Hepatocyte (in vitro differentiated cells): Measurements from ENCODE around the gene UBXN4. TPM values are rescaled to one million over a fixed set of nuclear protein-coding genes. Genes with fewer than 3 reads are reported as not detected.

Experiments used
- DNase-seq: peaks from one replicate; pipeline ENCODE4 v3.0.0-alpha.2; 2016; ENCODE audit warnings: low spot score
- H2AFZ ChIP-seq: fragments of 200-600 bp; sonication (generic); 2 replicates; pipeline ENCODE4 v1.6.0; 2016; ENCODE audit warnings: antibody characterized with exemption, mild to moderate bottlenecking
- H3K27ac ChIP-seq: fragments of 200-600 bp; sonication (generic); 2 replicates; pipeline ENCODE4 v1.5.1; 2016; ENCODE audit warnings: mild to moderate bottlenecking
- H3K27me3 ChIP-seq: fragments of 200-600 bp; sonication (generic); 2 replicates; pipeline ENCODE4 v1.6.1; 2016
- H3K36me3 ChIP-seq: fragments of 200-600 bp; sonication (generic); replicated peaks from 2 replicates; pipeline ENCODE4 v1.5.1; 2016; ENCODE audit warnings: low read depth; ENCODE audit not compliant: insufficient read depth
- H3K4me1 ChIP-seq: fragments of 200-600 bp; sonication (generic); 2 replicates; pipeline ENCODE4 v1.5.1; 2016; ENCODE audit warnings: mild to moderate bottlenecking, moderate library complexity; ENCODE audit not compliant: insufficient read depth
- H3K4me2 ChIP-seq: fragments of 200-600 bp; sonication (generic); 2 replicates; pipeline ENCODE4 v1.6.0; 2016
- H3K4me3 ChIP-seq: fragments of 200-600 bp; sonication (generic); 2 replicates; pipeline ENCODE4 v1.5.1; 2016; ENCODE audit warnings: mild to moderate bottlenecking
- H3K79me2 ChIP-seq: fragments of 200-600 bp; sonication (generic); 2 replicates; pipeline ENCODE4 v1.6.0; 2017; ENCODE audit warnings: mild to moderate bottlenecking
- H3K9me2 ChIP-seq: fragments of 200-600 bp; sonication (generic); replicated peaks from 2 replicates; pipeline ENCODE4 v1.6.0; 2017; ENCODE audit warnings: mild to moderate bottlenecking; ENCODE audit not compliant: insufficient read depth
- H3K9me3 ChIP-seq: fragments of 200-600 bp; sonication (generic); 2 replicates; pipeline ENCODE4 v1.5.1; 2016; ENCODE audit warnings: low read depth, mild to moderate bottlenecking
- H4K20me1 ChIP-seq: fragments of 200-600 bp; sonication (generic); 2 replicates; pipeline ENCODE4 v1.6.0; 2016; ENCODE audit warnings: mild to moderate bottlenecking; ENCODE audit not compliant: insufficient read depth, poor library complexity, severe bottlenecking
- EZH2 ChIP-seq: fragments of 200-600 bp; sonication (generic); IDR thresholded peaks from 2 replicates; pipeline ENCODE4 v1.6.1; 2016; ENCODE audit warnings: antibody characterized with exemption, mild to moderate bottlenecking, borderline replicate concordance
- EZH2phosphoT487 ChIP-seq: fragments of 200-600 bp; sonication (generic); IDR thresholded peaks from one replicate; pipeline ENCODE4 v1.6.1; 2018; ENCODE audit warnings: antibody characterized with exemption, mild to moderate bottlenecking, low read depth, moderate library complexity; ENCODE audit not compliant: unreplicated experiment, severe bottlenecking
- WGBS: methylation state at CpG from one replicate; pipeline ENCODE4 v1.1.6; 2016; ENCODE audit warnings: low lambda C conversion rate; ENCODE audit errors: missing lambda C conversion rate; 5-methylcytosine and 5-hydroxymethylcytosine counted together
- polyA plus RNA-seq: library from polyadenylated mRNA; unstranded; fragments of >200 nt; fragmentation: Nextera tagmentation; extraction: Ambion mirVana; gene quantifications from 2 replicates; pipeline ENCODE4 v1.2.1, GENCODE V29; 2016
- total RNA-seq: library from RNA; depleted of rRNA; stranded (reverse); fragments of >200 nt; gene quantifications from 2 replicates; pipeline ENCODE4 v1.2.3, GENCODE V29; 2014
- TF ChIP-seq, protein P1 (sequence below): fragments of 200-600 bp; sonication (generic); IDR thresholded peaks from 2 replicates; pipeline ENCODE4 v1.5.1; 2016; ENCODE audit warnings: antibody characterized with exemption, mild to moderate bottlenecking; ENCODE audit not compliant: poor library complexity

The UBXN4 gene
- total and polyA plus RNA-seq, 2 experiments from 2014 or later = 111 to 244 TPM

DNA sequence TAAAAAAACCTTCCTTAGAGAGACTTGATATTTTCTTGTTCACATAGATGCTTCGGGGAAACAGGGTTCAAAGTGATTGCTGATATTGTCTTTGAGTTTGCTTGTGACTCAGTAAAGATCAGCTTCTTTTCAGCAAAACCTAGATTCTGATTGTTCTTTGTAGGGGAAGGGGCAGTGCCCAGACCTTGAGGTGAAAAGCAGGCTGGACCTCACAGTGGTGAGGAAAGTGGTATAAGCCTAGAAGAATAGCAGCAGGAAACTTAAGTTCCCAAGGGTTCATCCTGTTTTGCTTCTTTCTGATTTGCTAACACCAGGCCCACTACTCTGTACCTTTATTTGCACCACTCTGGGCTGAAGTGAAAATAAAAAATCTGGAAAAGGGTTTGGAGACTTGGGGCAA, 20.9 kb downstream of the UBXN4 start:
- Histone ChIP-seq H3K27ac (no peak overlapping the region), H3K36me3 (peaks cover 5% of the 10 kb centered on the region), H3K4me1 (no peaks in the 10 kb centered on the region), H3K9me2 (no peaks in the 10 kb centered on the region), H3K4me2 (no peak overlapping the region), H3K79me2 (peaks cover 60% of the 10 kb centered on the region), H4K20me1 (peaks cover 4% of the 10 kb centered on the region), H3K27me3 (no peaks in the 10 kb centered on the region), H2AFZ (no peak overlapping the region), H3K4me3 (no peak overlapping the region), H3K9me3 (no peaks in the 10 kb centered on the region)
- no peak for DNase-seq
- 100% methylated on average over 1 of the region's 1 CpG for WGBS
- TF ChIP-seq, protein P1, sequence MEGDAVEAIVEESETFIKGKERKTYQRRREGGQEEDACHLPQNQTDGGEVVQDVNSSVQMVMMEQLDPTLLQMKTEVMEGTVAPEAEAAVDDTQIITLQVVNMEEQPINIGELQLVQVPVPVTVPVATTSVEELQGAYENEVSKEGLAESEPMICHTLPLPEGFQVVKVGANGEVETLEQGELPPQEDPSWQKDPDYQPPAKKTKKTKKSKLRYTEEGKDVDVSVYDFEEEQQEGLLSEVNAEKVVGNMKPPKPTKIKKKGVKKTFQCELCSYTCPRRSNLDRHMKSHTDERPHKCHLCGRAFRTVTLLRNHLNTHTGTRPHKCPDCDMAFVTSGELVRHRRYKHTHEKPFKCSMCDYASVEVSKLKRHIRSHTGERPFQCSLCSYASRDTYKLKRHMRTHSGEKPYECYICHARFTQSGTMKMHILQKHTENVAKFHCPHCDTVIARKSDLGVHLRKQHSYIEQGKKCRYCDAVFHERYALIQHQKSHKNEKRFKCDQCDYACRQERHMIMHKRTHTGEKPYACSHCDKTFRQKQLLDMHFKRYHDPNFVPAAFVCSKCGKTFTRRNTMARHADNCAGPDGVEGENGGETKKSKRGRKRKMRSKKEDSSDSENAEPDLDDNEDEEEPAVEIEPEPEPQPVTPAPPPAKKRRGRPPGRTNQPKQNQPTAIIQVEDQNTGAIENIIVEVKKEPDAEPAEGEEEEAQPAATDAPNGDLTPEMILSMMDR = no peak
- no peak for TF ChIP-seq EZH2
- TF ChIP-seq EZH2phosphoT487 = no peak

DNA sequence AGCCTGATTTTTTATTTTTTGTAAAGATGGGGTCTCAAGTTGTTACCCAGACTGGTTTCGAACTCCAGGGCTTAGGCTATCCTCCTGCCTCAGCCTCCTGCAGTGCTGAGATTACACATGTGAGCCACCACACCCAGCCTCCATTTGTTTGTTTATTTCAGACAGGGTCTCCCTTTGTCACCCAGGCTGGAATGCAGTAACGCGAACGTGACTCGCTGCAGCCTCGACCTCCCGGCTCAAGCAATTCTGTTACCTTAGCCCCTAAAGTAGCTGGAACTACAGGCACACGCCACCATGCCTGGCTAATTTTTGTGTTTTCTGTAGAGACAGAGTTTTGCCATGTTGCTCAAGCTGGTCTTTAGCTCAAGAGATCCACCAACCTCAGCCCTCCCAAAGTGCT, 27.2 kb downstream of the UBXN4 start:
- TF ChIP-seq, protein P1 = no peak
- TF ChIP-seq EZH2phosphoT487 (no peak), EZH2 (no peak)
- peaks cover 7% of the 10 kb centered on the region for H3K36me3 ChIP-seq
- 92% methylated on average over 8 of the region's 8 CpGs for WGBS

DNA sequence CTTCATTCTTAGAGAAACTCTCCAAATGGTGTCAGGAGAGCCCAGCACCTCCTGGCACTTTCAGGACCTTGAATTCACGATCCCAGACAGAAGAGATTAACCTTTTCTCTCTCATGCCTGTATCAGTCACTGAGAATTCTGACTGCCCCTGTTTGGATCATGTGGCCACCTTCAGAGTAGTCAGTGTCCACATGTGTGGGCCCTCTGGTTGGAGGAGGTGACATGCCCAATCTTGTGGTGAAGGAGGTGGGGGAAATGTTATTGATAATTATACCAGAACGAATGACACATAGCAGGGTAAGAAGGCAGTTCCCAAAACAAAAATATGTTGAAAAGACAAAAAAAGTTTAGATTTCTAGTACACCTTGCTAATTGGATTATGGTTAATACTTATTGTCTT, 31.7 kb downstream of the UBXN4 start:
- H2AFZ ChIP-seq = no peak overlapping the region
- H4K20me1 ChIP-seq = no peaks in the 10 kb centered on the region
- H3K4me1 ChIP-seq = no peaks in the 10 kb centered on the region
- no peak overlapping the region for H3K4me2 ChIP-seq
- TF ChIP-seq, protein P1 = no peak
- TF ChIP-seq EZH2phosphoT487 = no peak
- no peak for TF ChIP-seq EZH2
- no peaks in the 10 kb centered on the region for H3K9me3 ChIP-seq
- no peak overlapping the region for H3K4me3 ChIP-seq
- no peaks in the 10 kb centered on the region for H3K27me3 ChIP-seq
- H3K79me2 ChIP-seq = peaks cover 25% of the 10 kb centered on the region
- 92% methylated on average over 2 of the region's 2 CpGs for WGBS
- no peak overlapping the region for H3K27ac ChIP-seq
- no peaks in the 10 kb centered on the region for H3K9me2 ChIP-seq
- no peak for DNase-seq
- H3K36me3 ChIP-seq = peaks cover 12% of the 10 kb centered on the region

More for the DNA sequence above, 27.2 kb downstream of the UBXN4 start:
- Histone ChIP-seq H3K4me3 (no peak overlapping the region), H3K9me2 (no peaks in the 10 kb centered on the region), H4K20me1 (peaks cover 4% of the 10 kb centered on the region), H3K4me2 (no peak overlapping the region), H3K79me2 (peaks cover 54% of the 10 kb centered on the region), H3K27me3 (no peaks in the 10 kb centered on the region), H2AFZ (no peak overlapping the region), H3K9me3 (no peaks in the 10 kb centered on the region), H3K27ac (no peak overlapping the region), H3K4me1 (no peaks in the 10 kb centered on the region)
- DNase-seq = no peak

GRCh38 chr2:135773917-135774316, 32.3 kb downstream of the UBXN4 start:
- Histone ChIP-seq H3K79me2 (peaks cover 21% of the 10 kb centered on the region), H3K4me3 (no peak overlapping the region), H3K27me3 (no peaks in the 10 kb centered on the region), H3K27ac (no peak overlapping the region), H3K9me2 (no peaks in the 10 kb centered on the region), H3K4me2 (no peak overlapping the region), H4K20me1 (no peaks in the 10 kb centered on the region), H2AFZ (no peak overlapping the region), H3K9me3 (no peaks in the 10 kb centered on the region), H3K4me1 (no peaks in the 10 kb centered on the region), H3K36me3 (peaks cover 12% of the 10 kb centered on the region)
- TF ChIP-seq EZH2phosphoT487 = no peak
- TF ChIP-seq, protein P1 = no peak
- TF ChIP-seq EZH2 = no peak
- no peak for DNase-seq
